Measurements from ENCODE around the gene NPHP3. TPM values are rescaled to one million over a fixed set of nuclear protein-coding genes. Genes with fewer than 3 reads are reported as not detected.

Gene NPHP3
- polyA plus RNA-seq, 1 of the 3 experiments (the other 2 are of a cell fraction), result 19.0 TPM

GRCh38 chr3:132645058-132645457 lies 77.2 kb downstream of the NPHP3 start:
- no peaks in the 10 kb centered on the region for H3K9me2 ChIP-seq
- no peaks in the 10 kb centered on the region for H4K20me1 ChIP-seq (ENCODE audit: insufficient read depth)
- 100% methylated on average over 1 of the region's 1 CpG for WGBS (ENCODE audit: low lambda C conversion rate)
- H3K79me2 ChIP-seq (ENCODE audit: insufficient read depth), result no peaks in the 10 kb centered on the region
- H3K27ac ChIP-seq (ENCODE audit: low read depth in 2 of 2, low read length in 1 of 2), result no peak overlapping the region
- H3K36me3 ChIP-seq (replicated peaks in 1 of 2; ENCODE audit: control insufficient read depth in 1 of 2, insufficient read depth in 2 of 2, low read length in 1 of 2), result peaks cover 0 to 11% of the 10 kb centered on the region in 2 experiments
- H3F3A ChIP-seq (replicated peaks; ENCODE audit: insufficient read depth), result no peaks in the 10 kb centered on the region
- no peak for TF ChIP-seq EP300 (IDR thresholded peaks at IDR 0.05; ENCODE audit: borderline replicate concordance in 1 of 2, low read depth in 1 of 2, low read length in 1 of 2)
- TF ChIP-seq TEAD4 (IDR thresholded peaks at IDR 0.05; ENCODE audit: borderline replicate concordance, insufficient read depth), result no peak
- TF ChIP-seq RCOR1 (IDR thresholded peaks at IDR 0.05; ENCODE audit: low read length), result no peak
- TF ChIP-seq EZH2phosphoT487 (IDR thresholded peaks at IDR 0.05; ENCODE audit: borderline replicate concordance, low read depth), result no peak
- TF ChIP-seq SMC3 (IDR thresholded peaks at IDR 0.05; ENCODE audit: low read depth, low read length), result no peak
- TF ChIP-seq RXRA (IDR thresholded peaks at IDR 0.05; ENCODE audit: borderline replicate concordance, low read depth), result no peak
- no peak for TF ChIP-seq MEF2A (IDR thresholded peaks at IDR 0.05; ENCODE audit: borderline replicate concordance, low read depth)
- TF ChIP-seq USF1 (IDR thresholded peaks at IDR 0.05; ENCODE audit: borderline replicate concordance, low read depth), result no peak
- no peak for TF ChIP-seq YY1 (IDR thresholded peaks at IDR 0.05; ENCODE audit: low read depth)
- TF ChIP-seq IRF3 (IDR thresholded peaks at IDR 0.05; ENCODE audit: low read depth, low read length), result no peak
- TF ChIP-seq GABPA (IDR thresholded peaks at IDR 0.05; ENCODE audit: low read depth), result no peak
- TF ChIP-seq USF2 (IDR thresholded peaks at IDR 0.05; ENCODE audit: borderline replicate concordance, low read depth, low read length), result no peak
- TF ChIP-seq GATA2 (CRISPR knock-in tag; IDR thresholded peaks at IDR 0.05), result no peak
- TF ChIP-seq SIN3A (IDR thresholded peaks at IDR 0.05; ENCODE audit: borderline replicate concordance, low read depth, low read length), result no peak
- TF ChIP-seq RAD21 (IDR thresholded peaks at IDR 0.05; ENCODE audit: low read length), result no peak
- TF ChIP-seq NFIC (IDR thresholded peaks at IDR 0.05; ENCODE audit: borderline replicate concordance), result no peak
- no peak for TF ChIP-seq TAF1 (IDR thresholded peaks at IDR 0.05; ENCODE audit: borderline replicate concordance, low read depth, low read length)
- no peak for TF ChIP-seq MXI1 (IDR thresholded peaks at IDR 0.05; ENCODE audit: low read depth, low read length)
- TF ChIP-seq TCF12 (IDR thresholded peaks at IDR 0.05), result no peak
- no peak for TF ChIP-seq POLR2AphosphoS5 (IDR thresholded peaks at IDR 0.05; ENCODE audit: low read depth, low read length)
- no peak overlapping the region for H3K4me2 ChIP-seq
- H3K27me3 ChIP-seq (ENCODE audit: insufficient read depth), result no peaks in the 10 kb centered on the region
- H3K4me3 ChIP-seq (ENCODE audit: low read depth in 2 of 2, low read length in 1 of 2), result no peak overlapping the region
- no peak for DNase-seq
- no peak overlapping the region for H2AFZ ChIP-seq (ENCODE audit: low read depth)
- H3K9ac ChIP-seq, result no peak overlapping the region
- ChIA-PET POLR2A (no interaction called here), CTCF (interaction anchor here (0.7 to 2.2 kb wide), 6 partner anchors 9 to 109 kb away, joined by 3 to 11 read pairs (median 4); no protein-coding TSS in a partner anchor)
- no peaks in the 10 kb centered on the region; a peak in 1 of 4 replicates for H3K4me1 ChIP-seq (ENCODE audit: control insufficient read depth in 1 of 2, insufficient read depth in 2 of 2, low read depth in 1 of 2, low read length in 1 of 2)
- no peaks in the 10 kb centered on the region for H3K9me3 ChIP-seq
